Jurkat, Clone E6-1 (cell line): ENCODE results near the gene MMEL1.

Experiments
- DNase-seq: peaks from one replicate; pipeline ENCODE4 v3.0.0-alpha.2; 2011; ENCODE audit warnings: low read depth, low spot score
- H3K4me3 ChIP-seq: 2 replicates; pipeline ENCODE4 v1.5.1; 2011; ENCODE audit warnings: mild to moderate bottlenecking, low read length, control low read depth, moderate library complexity

MMEL1 gene

GRCh38 chr1:2541619-2542245, 91.1 kb downstream of the MMEL1 start:
- H3K4me3 ChIP-seq, result no peak overlapping the region
- no peak for DNase-seq

- H3K4me3 ChIP-seq, result peak overlapping the region; percentile 32
- DNase-seq, result no peak
Measured at GRCh38 chr1:2540816-2541492, 91.9 kb downstream of the MMEL1 start.
